NCI-H748 (cell line): ENCODE measurements around the gene SORL1.
A peak's percentile ranks its signal among the peaks of the same experiment; 100 is the strongest.

Experiments
- DNase-seq: peaks from one replicate; lab custom pipeline; 2025; ENCODE audit not compliant: unreplicated experiment; lab: John Stamatoyannopoulos, UW

The SORL1 gene

DNA sequence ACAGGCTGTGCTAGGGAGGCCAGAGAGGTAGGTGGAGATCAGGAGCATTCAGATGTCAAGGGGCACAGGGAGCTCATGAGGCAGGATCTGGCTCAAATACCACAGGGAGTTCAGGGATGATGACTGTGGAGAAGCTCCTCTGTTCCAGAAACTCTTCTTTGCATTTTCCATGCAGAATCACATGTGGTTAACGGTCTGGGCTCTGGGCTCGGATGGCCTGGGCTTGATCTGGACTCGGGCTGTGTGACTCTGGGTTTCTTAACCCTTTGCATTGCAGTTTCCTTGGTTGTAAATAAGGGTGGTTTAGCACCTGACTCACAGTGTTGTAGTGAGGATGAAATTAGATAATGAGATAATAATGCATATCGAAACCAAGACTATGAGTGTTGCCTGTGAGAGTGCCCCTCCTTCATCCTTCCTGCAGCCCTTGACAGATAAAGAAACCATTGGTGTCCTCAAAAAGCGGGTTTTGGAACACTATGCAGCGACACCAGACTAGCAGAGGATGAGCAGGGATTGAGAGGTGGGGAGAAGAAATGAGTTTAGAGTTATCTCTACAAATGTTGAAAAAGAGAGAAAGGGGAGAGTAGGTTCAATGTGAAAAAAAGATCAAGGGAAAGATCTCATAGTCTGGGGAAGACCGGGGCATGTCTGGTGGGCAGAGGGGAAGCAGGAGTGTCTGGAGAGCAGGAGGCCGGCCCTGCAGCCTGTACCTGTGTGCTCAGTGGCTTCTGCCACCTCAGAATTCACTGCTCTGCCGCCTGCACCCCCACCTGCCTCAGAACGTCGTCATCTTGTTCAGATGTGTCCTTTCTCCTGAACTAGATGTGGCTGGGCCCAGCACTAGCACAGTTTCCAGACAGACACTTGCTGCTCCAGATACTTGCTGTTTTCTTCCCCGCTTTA is 198.5 kb downstream of the SORL1 start:
- DNase-seq: no peak

GRCh38 chr11:121651257-121651605 is 199.1 kb downstream of the SORL1 start:
- DNase-seq: no peak

DNA sequence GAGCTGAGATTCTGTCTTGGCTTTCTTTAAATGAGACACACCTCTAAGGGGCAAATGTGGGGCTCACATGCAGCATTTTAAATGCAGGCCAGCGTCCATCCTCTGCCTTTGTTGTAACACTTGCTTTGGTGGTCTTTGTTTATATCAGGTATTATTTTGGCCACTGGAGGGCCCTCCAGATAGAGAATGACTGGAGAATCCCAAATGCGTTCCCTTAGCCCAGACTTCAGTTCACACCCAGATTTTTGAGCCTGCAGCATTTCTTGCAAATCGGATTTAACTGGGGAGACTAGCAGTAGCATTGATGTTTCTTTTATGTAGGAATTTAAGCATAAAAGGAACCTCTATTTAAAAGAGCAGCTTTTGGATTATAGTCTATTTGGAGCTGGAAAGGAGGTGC is 200.9 kb downstream of the SORL1 start:
- peak; percentile 9 for DNase-seq

GRCh38 chr11:121654259-121654842 is 202.2 kb downstream of the SORL1 start:
- DNase-seq: no peak

DNA sequence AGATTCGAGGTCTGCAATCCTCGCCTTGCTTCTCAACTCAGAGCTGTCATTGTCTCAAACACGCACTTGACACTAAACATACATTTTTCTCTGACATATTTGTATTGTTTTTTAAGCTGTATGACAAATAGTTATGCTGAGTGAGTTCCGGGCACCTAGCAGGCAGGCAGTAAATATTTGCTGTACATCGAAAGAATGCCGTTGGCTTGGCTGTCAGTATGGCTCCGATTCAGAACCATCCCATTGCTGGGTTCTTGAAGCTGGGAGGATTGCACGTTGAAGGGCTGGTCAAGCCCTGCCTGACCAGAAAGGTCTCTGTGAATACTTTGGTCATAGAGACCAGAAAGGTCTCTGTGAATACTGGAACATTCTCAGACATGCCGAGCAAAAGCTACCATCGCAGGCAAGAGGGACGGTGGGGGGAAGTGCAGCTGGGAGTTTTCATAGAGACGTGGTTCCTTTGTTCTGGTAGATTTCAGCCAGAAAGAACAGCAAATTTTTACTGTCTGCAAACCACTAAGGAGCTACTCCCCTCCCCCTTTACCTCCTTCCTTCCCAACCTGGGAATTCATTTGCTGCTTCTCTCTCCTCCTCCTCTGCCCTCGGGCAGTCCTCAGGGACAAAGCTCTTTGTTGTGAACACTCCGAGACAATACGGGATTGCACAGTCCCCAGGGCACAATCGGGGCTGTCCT is 202.9 kb downstream of the SORL1 start:
- DNase-seq: no peak

DNA sequence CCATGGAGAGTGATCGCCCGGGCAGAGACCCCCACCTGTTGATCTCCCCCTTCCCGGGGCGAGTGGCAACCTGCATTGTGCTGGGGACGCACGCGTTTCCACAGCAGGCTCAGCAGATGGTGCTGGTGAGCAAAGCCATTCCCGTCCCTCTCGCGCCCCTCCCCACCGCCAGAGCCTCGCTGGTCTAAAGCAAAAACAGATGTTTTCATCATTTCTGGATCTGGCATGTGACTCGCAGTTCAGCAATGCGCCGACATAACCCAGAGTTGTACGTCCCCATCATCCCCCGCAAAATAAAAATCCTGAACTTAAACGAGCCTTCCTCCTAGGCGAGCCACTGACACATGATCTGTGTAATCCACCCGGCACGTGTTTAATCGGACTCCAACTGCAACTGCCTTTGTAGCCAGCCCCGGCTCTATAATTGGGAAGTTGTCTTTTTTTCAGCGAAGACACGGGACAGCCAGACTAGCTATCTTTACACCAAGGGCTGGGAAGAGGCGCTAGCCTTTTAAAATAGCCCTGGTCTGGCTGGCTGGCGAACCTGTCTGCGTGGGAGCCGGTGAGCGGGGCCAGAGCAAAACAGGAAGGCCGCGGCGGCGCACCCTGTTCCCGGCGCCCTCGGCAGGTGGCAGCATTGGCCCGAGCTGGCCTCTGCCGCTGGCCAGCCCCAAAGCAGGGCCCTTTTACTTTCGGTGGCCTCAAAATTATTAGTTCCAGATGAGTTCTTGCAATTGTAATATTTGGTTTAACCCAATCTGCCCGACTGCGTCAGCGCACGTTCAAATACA is 203.6 kb downstream of the SORL1 start:
- DNase-seq: peak; percentile 61

DNA sequence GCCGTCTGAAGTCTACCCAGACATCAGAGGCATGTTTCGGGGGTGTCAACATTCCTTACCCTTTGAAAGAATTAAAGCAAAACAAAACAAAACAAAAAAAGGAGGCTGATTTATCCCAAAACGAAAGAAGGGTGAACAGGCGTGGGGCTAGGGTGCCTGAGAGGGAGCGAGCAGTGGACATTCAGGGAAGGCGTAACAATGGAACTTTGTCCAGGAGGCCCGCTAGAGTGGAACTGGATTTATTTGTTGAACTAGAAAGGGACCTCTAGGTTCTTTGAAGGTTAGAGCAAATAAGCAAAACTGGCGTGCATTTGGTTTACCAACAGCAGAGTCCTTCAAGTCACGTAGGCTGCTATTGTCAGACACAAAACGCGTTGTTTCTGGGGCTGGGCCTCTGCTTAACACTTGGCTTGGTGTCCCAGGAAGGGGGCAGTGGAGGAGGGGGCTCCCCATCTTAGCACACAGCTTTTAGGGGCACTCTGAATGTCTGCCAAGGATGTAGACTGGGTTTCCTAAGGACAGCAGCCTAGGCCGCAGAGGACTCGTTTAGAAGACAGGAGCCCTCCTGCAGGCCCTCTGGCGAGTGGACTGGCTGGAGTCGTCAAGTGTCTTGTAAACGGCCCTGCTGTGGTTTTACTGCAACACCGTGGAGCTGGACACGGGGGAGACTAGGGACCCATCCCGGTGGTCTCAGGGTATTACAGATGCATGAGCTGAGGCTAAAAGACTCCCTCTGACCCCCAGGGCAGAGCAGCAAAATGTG is 204.4 kb downstream of the SORL1 start:
- no peak for DNase-seq

GRCh38 chr11:121657146-121657545 is 205.0 kb downstream of the SORL1 start:
- no peak for DNase-seq

GRCh38 chr11:121659811-121660210 is 207.7 kb downstream of the SORL1 start:
- DNase-seq: no peak

DNA sequence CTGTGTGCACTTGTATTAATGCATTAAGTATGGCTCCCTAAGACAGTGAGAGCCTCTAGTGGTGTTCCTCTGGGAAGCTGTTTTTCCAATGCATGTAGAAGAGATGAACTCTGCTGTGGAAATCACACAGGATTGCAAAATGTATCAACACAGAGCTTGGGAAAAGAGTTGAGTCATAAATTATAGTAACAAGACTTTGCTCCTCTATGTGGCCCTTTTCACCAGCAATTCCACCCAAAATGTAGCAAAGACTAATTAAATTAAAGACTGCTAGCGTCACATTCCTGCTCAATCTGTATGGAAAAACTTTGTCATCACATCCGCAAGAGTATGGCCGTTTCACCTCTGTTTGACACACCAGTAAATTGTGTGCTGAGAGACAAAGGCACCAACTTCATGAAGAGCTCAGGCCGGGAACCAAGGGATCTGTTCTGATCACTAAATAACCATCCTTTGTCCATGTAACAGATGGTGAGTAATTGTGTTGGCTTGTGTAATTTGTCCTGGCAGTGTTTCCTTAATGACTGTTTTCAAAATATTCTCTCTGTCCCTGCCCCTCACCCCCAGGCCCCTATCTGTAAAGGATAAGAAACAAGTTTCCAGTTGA is 209.9 kb downstream of the SORL1 start:
- peak; percentile 26 for DNase-seq

DNA sequence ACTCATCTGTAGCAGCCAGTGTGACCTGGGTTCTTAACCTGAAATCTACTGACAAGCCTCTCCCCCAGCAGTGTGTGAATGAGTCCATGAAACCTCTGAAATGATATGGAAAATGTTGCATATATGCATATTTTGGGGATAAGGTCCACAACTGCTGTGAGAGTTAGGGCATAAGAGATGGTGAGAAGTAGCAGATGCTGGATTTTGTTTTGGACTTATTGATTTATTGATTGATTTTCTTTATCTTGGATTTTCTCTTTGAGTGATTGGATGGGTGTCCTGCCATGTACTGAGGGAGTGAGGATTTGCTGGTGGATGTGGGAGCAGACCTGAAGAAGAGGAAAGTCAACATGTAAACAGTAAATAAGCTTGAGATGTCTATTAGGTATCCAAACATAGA is 212.0 kb downstream of the SORL1 start:
- DNase-seq: no peak

GRCh38 chr11:121665206-121665838 is 213.2 kb downstream of the SORL1 start:
- no peak for DNase-seq

DNA sequence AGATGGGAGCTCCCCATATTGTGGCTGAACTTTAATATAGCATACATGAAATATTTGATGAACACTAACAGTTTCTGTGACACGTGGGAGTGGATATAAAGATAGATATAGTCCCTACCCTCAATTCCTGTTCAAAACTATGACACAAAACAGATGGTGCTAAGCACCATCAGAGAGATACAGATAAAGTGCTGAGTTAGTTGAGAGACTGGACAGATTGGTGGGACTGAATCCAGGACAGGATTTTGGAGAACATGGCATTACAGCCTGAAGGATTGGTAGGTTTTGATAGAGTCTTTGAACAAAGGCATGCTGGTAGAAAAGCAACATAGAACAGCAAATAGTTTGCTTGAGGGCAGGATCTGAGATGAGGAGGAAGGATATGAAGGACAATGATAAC is 215.7 kb downstream of the SORL1 start:
- DNase-seq: no peak

DNA sequence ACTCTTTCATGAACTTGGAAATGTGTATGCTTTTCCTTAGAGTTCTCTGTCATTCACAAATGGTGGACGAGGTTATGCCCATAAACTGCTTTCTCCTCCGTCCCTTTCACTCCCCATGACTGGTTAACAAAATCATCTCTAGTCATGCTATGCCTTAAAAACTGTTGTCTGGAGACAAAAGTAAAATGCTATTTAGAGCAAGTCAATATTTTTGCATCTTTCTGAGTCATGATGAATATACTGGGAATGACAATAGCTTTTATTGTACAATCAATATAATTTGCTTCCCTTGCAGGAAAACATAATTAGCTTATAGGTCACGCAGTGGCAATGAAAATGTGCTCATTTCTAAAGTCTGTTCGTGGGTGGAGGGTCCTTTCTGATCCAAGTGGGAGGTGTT is 217.3 kb downstream of the SORL1 start:
- DNase-seq: peak; percentile 1

GRCh38 chr11:121670266-121670665 is 218.2 kb downstream of the SORL1 start:
- DNase-seq: no peak

GRCh38 chr11:121670805-121671282 is 218.7 kb downstream of the SORL1 start:
- peak; percentile 38 for DNase-seq

DNA sequence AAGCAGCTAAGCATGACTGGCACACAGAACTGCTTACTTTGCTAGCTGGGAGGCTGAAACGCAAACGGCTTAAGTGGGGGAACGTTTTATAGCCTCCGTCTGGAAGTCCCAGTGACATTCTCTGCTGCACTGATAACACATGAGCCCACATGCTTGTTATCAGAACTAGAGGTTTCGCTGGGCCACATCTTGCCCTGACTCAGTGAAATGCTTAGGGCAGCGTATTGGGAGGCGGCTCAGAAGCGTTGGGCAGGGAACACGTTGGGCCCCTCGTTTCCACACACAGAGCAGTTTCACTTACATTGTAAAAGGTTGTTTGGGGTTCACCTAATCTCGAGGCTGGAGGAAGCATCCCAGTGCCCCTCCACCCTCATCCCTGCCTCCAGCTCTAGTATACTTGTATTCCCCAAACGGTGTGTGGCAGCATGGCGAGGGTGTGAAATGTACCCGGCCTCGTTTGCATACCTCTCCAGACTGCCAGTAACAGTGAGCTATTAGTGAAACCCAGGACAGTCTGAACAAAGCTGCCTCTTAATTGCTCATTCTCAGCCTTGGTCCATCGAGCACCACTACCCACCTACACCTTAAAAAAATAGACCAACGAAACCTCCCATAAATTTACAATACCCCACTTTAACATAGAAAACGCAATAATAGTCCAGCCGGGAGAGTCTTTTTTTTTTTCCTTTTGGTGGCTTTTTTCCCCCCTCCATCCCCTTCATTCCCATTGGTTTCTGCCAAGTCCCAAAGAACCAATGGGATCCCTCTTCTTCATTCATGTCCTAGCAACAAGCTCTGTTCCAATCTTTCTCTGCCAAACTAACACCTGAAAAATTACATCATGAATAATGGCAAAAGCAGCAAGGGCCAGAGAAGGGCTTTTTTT is 219.4 kb downstream of the SORL1 start:
- DNase-seq: peak; percentile 67

- DNase-seq: no peak
These were observed 220.7 kb downstream of the SORL1 start for GRCh38 chr11:121672630-121673487.
